DOHH2 (cell line): Measurements from ENCODE around the gene WFDC10A.
"Not testable (repeated sequence)": the region's sequence is repeated elsewhere in the genome, so short reads cannot be mapped to it uniquely, and the experiment has no call there.

Experiments used
- EZH2phosphoT487 ChIP-seq: fragments of 200-600 bp; sonication (generic); IDR thresholded peaks from 2 replicates; pipeline ENCODE4 v1.6.1; 2017; ENCODE audit warnings: borderline replicate concordance, mild to moderate bottlenecking, antibody characterized with exemption, low read length, moderate library complexity, mixed read lengths
- TF ChIP-seq, protein P1 (sequence below): fragments of 200-600 bp; sonication (generic); IDR thresholded peaks from one replicate; pipeline ENCODE4 v1.5.1; 2014; ENCODE audit warnings: antibody characterized with exemption, mild to moderate bottlenecking, low read depth, low read length; ENCODE audit not compliant: poor library complexity, severe bottlenecking

DNA sequence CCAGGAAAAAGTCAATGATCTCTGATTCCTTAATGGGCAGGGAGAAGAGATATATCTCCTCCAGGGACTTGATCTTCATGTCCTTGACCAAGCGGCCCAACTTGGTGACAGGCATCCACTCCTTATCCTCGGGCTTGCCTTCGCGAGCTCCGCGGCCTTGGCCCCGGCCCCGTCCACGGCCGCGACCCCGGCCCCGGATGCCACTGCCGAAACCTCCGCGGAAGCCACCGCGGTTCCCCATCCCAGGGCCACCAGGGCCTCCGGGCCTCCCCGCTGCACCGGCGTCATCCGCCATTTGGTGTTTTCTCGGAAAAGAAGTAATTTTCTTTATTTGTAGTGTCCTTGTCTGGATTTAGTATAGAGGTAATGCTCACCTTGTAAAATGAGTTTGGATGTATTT, 11.5 kb downstream of the WFDC10A start:
- TF ChIP-seq, protein P1, sequence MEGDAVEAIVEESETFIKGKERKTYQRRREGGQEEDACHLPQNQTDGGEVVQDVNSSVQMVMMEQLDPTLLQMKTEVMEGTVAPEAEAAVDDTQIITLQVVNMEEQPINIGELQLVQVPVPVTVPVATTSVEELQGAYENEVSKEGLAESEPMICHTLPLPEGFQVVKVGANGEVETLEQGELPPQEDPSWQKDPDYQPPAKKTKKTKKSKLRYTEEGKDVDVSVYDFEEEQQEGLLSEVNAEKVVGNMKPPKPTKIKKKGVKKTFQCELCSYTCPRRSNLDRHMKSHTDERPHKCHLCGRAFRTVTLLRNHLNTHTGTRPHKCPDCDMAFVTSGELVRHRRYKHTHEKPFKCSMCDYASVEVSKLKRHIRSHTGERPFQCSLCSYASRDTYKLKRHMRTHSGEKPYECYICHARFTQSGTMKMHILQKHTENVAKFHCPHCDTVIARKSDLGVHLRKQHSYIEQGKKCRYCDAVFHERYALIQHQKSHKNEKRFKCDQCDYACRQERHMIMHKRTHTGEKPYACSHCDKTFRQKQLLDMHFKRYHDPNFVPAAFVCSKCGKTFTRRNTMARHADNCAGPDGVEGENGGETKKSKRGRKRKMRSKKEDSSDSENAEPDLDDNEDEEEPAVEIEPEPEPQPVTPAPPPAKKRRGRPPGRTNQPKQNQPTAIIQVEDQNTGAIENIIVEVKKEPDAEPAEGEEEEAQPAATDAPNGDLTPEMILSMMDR = not testable (repeated sequence)
- not testable (repeated sequence) for TF ChIP-seq EZH2phosphoT487
